ENCODE results near the gene ZMAT5. TPM values are rescaled to one million over a fixed set of nuclear protein-coding genes. Genes with fewer than 3 reads are reported as not detected.

Gene ZMAT5
- total RNA-seq, 2 experiments from 2014 or later: 18.3 to 24.3 TPM

DNA sequence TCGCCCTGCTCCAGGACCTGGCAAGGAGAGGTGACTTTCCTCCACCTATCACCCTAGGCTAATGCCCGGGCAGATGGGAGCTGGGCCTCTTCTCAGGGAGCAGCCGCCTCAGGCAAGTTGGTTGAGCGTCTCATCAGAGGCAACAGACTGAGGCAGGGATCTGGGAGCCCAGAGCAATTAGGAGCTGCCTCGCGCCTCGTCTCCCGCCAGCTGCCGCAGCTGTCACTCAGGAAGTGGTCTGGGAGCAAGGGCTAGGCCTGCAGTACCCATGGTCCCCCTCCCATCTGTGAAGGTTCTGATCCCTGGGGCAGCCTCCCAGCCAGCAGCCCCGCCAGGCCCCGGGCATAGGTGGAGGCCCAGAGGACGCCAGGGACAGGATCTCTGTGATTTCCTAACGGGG is 51.6 kb downstream of the ZMAT5 start:
- Mint-ChIP-seq H3K27ac (no peak overlapping the region), H3K4me1 (no peaks in the 10 kb centered on the region), H3K36me3 (no peaks in the 10 kb centered on the region), H3K27me3 (peaks cover 37% of the 10 kb centered on the region), H3K4me3 (no peak overlapping the region), H3K9me3 (ENCODE audit: low read depth) (no peaks in the 10 kb centered on the region)
- CTCF ChIA-PET: interaction anchor here (1.7 kb wide), 1 partner anchor 290 kb away, joined by 4 read pairs; no protein-coding TSS in a partner anchor
- ATAC-seq (no peak), DNase-seq (no peak)

DNA sequence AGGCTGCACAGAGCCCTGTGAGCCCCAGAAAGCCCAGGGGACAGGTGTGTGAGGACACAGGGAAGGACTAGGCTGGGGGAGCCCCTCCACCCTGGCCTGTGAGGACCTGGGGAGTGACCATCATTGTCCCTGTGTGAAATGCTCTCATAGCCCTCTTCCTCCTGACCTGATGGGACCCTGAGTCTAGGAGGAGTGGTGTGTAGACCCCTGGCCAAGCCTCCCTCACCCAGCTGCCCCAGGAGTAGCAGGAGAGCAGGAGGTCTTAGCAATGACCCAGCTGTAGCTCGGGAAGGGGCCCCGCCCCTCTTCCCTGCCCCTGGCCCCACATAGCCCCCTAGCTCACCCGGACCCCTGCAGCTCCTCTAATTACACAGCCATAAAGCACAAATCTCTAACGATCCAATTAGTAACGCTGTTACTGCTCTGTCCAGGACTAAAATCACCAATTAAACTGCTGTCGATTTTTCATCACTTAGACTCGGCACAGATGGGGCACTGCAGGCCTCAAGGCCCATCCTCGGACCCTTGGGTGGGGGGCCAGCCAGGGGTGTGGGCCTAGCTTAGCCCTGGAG is 53.6 kb downstream of the ZMAT5 start:
- no peak overlapping the region for H3K27ac Mint-ChIP-seq
- DNase-seq (no peak), ATAC-seq (no peak)
- H3K9me3 Mint-ChIP-seq (ENCODE audit: low read depth): no peaks in the 10 kb centered on the region
- CTCF ChIA-PET: no interaction called here
- no peaks in the 10 kb centered on the region for H3K36me3 Mint-ChIP-seq
- H3K27me3 Mint-ChIP-seq: peaks cover 23% of the 10 kb centered on the region
- H3K4me3 Mint-ChIP-seq: no peak overlapping the region
- no peaks in the 10 kb centered on the region for H3K4me1 Mint-ChIP-seq

DNA sequence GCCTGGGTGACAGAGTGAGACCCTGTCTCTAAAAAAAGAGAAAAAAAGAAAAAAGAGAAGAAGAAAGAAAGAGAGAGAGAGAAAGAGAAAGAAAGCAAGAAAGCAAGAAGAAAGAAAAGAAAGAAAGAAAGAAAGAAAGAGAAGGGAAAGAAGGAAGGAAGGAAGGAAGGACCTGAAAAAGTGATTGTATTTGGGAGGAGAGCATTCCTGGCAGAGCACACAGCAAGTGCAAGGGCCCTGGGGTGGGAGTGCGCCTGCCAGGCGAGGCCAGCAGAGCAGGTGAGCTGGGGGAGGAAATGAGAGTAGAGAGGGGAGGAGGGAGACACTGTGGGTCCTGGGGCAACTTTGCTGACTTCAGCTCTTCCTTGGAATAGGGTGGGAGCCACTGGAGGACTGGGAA is 54.7 kb downstream of the ZMAT5 start:
- Mint-ChIP-seq H3K4me1 (no peaks in the 10 kb centered on the region), H3K36me3 (no peaks in the 10 kb centered on the region), H3K27ac (no peak overlapping the region), H3K4me3 (no peak overlapping the region), H3K9me3 (ENCODE audit: low read depth) (no peaks in the 10 kb centered on the region), H3K27me3 (peaks cover 13% of the 10 kb centered on the region)
- CTCF ChIA-PET: no interaction called here
- DNase-seq (no peak), ATAC-seq (no peak)

DNA sequence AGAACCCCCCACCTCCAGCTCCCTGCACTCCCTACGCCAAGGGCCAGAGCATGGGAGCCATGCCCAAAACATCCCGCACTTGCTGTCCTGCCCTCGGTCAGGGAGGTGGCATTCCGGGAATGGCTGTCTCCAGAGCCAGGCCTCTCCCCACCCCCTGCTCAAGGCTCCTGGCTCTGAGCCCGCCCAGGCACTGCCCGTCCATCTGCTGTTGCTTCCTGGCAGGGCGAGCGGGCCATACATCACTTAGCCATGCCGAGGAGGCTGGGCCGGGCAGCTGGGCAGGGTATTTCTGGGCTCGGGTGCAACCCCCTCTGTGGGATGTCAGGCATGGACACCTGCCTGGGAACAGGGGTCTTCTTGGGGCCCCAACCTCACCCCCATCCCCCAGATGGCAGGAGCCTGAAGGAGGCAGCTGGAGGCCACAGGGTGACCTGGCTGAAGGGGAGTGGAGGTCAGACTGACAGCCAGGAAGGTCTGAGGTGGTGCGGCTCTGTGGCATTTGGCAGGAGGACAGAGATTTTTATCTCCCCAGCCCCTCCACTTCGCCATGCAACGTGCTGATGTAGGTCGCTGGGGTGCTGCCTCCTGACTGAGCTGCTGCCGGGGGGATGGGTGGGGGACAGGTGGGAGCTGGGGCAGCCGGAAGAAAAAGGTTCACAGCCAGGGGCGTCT is 55.7 kb downstream of the ZMAT5 start:
- Mint-ChIP-seq H3K4me3 (no peak overlapping the region), H3K36me3 (no peaks in the 10 kb centered on the region), H3K27me3 (peaks cover 7% of the 10 kb centered on the region), H3K27ac (no peak overlapping the region), H3K9me3 (ENCODE audit: low read depth) (no peaks in the 10 kb centered on the region), H3K4me1 (no peaks in the 10 kb centered on the region)
- ATAC-seq (no peak), DNase-seq (no peak)
- CTCF ChIA-PET: no interaction called here

DNA sequence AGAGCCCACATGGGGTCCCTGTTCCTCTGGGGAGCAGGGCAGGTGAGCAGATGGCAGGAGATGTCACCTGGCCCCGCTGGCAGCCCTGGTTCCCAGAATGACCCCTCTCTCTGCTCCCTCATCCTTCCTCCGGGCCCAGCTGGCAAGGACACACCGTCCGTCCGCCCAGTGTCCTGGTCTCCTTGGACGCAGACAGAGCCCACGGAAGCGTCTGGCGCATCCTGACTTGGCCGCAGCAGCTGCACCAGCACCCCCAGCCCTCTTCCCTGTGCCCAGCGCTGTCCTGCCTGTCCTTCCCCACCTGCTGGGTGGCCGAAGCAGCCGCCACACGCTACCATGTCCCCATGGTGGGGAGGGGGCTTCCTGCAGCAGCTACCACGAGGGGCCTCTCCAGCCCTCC is 56.6 kb downstream of the ZMAT5 start:
- CTCF ChIA-PET: no interaction called here
- no peak overlapping the region for H3K27ac Mint-ChIP-seq

DNA sequence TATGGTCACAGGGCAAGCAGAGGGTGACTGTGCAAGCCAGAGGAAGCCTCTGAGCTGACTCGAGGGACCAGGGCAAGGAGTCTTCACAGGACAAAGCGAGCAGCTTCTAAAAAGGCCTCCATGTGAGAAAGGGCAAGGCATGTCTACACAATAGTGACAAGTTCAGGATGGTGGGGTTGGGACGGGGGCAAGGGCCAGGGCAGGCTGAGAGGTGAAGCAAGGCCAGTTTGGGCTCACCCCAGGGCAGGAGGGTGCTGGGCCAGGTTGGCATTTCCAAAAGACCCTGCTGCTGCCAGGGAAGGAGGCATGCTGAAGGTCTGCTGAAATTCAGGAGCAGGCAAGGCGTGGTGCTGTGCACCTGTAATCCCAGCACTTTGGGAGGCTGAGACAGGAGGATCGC is 59.3 kb downstream of the ZMAT5 start:
- CTCF ChIA-PET: no interaction called here

More for the DNA sequence above, 56.6 kb downstream of the ZMAT5 start:
- Mint-ChIP-seq H3K36me3 (no peaks in the 10 kb centered on the region), H3K9me3 (ENCODE audit: low read depth) (no peaks in the 10 kb centered on the region), H3K4me1 (no peaks in the 10 kb centered on the region), H3K27me3 (peaks cover 6% of the 10 kb centered on the region), H3K4me3 (no peak overlapping the region)
- DNase-seq (no peak), ATAC-seq (no peak)

DNA sequence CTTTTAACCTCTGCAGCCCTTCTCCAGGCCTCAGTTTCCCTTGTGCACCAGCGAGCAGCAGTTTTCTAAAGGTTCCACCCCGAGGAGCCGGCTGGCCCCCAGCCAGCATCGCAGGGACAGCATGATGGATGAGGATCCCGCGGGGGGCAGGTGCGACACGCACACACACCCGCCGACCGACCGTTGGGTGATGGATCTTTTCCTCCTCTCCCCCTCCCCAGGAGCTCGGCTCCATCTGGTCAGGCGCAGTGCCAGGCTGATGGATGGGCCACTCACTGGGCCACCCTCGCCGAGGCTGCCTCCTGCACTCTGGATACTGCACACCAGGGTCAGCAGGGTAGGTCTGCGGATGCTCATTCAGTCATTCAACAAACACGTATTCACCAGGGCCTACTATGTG is 59.8 kb downstream of the ZMAT5 start:
- Mint-ChIP-seq H3K36me3 (no peaks in the 10 kb centered on the region), H3K4me1 (no peaks in the 10 kb centered on the region)
- no peak for ATAC-seq

More for the DNA sequence above, 59.3 kb downstream of the ZMAT5 start:
- DNase-seq: no peak
- no peak for ATAC-seq
- Mint-ChIP-seq H3K36me3 (no peaks in the 10 kb centered on the region), H3K27ac (no peak overlapping the region), H3K9me3 (ENCODE audit: low read depth) (no peaks in the 10 kb centered on the region), H3K4me3 (no peak overlapping the region), H3K4me1 (no peaks in the 10 kb centered on the region), H3K27me3 (peaks cover 10% of the 10 kb centered on the region)

DNA sequence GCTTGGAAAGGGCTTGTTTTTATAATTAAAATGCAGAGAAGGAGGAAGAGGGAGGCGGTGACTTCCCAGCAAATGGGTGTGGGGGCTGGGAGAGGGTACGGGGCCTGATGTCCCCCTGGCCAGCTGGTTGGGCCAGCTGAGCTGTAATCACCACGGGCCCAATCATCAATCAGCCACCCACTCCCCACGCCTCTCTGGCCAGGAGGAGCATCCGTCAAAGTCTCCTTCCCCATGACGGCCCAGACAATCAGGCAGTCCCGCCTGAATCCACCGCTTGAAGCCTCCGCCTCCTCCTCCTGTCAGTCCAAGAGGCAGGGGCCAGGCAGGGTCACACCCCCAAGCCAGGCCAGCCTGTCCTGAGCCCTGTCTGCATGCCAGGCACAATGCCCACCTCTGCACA is 60.3 kb downstream of the ZMAT5 start:
- H3K36me3 Mint-ChIP-seq: no peaks in the 10 kb centered on the region
- peaks cover 14% of the 10 kb centered on the region for H3K27me3 Mint-ChIP-seq
- DNase-seq: no peak
- H3K4me3 Mint-ChIP-seq: no peak overlapping the region
- no peaks in the 10 kb centered on the region for H3K9me3 Mint-ChIP-seq (ENCODE audit: low read depth)
- no peaks in the 10 kb centered on the region for H3K4me1 Mint-ChIP-seq
- no peak overlapping the region for H3K27ac Mint-ChIP-seq
- CTCF ChIA-PET: no interaction called here
- ATAC-seq: no peak

More for the DNA sequence above, 59.8 kb downstream of the ZMAT5 start:
- no peak overlapping the region for H3K27ac Mint-ChIP-seq
- no peaks in the 10 kb centered on the region for H3K9me3 Mint-ChIP-seq (ENCODE audit: low read depth)
- CTCF ChIA-PET: no interaction called here
- DNase-seq: no peak
- no peak overlapping the region for H3K4me3 Mint-ChIP-seq
- H3K27me3 Mint-ChIP-seq: peaks cover 11% of the 10 kb centered on the region

DNA sequence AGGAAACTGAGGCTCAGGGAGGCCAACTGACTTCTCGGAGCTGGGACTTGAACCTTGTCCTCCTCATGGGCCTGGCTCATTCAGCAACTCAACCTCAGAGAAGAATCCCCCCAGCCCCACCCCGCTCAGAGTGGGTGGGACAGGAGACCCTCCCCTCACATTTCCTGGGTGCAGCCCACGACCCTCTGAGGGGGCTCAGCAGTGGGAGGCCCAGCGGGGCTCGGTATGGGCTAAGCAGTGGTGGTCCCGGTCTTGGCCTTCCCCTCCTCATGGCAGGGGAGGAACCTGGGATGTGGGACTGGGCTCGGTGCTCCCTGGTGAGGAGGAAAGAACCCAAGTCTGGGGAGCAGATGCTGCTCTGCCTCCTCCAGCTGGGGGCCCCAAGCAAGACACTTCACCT is 61.2 kb downstream of the ZMAT5 start:
- DNase-seq: no peak
- Mint-ChIP-seq H3K9me3 (ENCODE audit: low read depth) (no peaks in the 10 kb centered on the region), H3K27me3 (peaks cover 14% of the 10 kb centered on the region), H3K36me3 (no peaks in the 10 kb centered on the region), H3K27ac (no peak overlapping the region), H3K4me3 (no peak overlapping the region), H3K4me1 (peaks cover 7% of the 10 kb centered on the region)
- CTCF ChIA-PET: interaction anchor here (1.0 kb wide), 1 partner anchor 383 kb away, joined by 3 read pairs; no protein-coding TSS in a partner anchor
- no peak for ATAC-seq

DNA sequence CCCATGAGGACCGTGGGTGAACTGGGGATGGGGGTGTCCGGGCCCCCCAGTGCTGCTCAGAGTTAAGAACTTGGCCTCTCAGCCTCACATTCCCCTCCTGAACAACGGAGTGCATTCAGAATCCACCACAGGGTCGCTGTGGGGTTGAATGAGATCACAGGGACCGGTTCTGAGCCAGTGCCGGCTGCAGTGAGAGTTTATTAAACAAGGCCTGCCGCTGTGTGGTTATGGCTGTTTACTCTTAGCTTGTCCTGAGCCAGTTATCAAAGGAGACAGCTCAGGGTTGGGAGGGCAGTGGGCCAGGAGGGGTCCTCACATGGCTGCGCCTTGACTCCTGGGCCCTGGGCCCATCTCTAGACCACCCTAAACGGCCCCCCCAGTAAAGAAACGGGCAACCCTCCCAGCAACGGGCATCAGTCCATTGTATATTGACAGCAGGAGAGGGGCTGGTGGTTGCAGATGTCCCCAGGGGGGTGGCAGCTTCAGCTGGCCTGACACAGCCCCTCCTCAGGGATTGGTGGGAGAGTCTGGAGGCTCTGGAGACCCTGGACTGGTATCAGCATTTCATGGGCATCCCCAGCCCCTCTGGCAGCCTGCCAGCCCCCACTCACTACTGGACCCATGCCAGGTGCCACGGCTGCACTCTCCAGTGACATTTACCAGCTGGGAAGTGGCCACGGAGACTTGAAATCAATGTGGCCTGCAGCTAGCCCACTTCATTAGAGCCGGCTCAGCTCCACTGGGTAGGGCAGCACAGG is 62.1 kb downstream of the ZMAT5 start:
- H3K9me3 Mint-ChIP-seq (ENCODE audit: low read depth): no peaks in the 10 kb centered on the region
- no peak overlapping the region for H3K27ac Mint-ChIP-seq
- CTCF ChIA-PET: interaction anchor here (1.0 kb wide), 1 partner anchor 384 kb away, joined by 3 read pairs; no protein-coding TSS in a partner anchor
- no peak for ATAC-seq
- DNase-seq: no peak
- peaks cover 14% of the 10 kb centered on the region for H3K27me3 Mint-ChIP-seq
- H3K4me1 Mint-ChIP-seq: peaks cover 7% of the 10 kb centered on the region
- no peaks in the 10 kb centered on the region for H3K36me3 Mint-ChIP-seq
- H3K4me3 Mint-ChIP-seq: no peak overlapping the region

DNA sequence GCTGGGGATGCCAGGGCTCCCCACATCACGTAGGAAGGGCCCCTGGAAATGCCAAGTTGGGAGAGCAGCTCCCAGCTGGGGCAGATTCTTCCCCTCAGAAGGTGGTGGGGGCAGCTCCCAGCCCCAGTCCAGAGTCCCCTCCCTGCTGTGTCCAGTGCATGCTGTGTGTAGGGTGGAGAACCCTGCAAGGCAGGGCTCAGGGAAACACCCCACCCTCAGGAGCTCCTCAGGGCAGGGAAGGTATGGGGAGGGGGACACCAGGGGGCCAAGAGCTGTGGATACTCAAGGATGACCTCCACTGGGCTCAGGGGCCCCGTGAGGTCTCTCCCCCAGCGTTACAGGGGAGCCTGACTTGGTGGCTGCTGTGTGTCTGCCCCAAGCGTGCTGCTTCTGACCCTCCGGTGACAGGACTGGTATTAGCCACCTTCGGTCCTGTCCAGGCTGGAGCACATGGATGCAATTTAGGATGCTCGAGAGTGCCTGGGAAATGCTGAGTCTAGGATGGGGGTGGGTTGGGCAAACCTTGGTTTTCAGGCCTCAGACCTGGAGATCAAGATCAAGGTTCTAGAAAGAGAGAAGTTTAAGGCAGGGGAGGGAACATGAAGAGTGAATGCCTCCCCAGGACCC is 63.1 kb downstream of the ZMAT5 start:
- no peak for DNase-seq
- Mint-ChIP-seq H3K9me3 (ENCODE audit: low read depth) (no peaks in the 10 kb centered on the region), H3K36me3 (no peaks in the 10 kb centered on the region), H3K27me3 (peaks cover 14% of the 10 kb centered on the region), H3K4me1 (peaks cover 7% of the 10 kb centered on the region), H3K4me3 (no peak overlapping the region), H3K27ac (no peak overlapping the region)
- CTCF ChIA-PET: no interaction called here
- ATAC-seq: no peak

DNA sequence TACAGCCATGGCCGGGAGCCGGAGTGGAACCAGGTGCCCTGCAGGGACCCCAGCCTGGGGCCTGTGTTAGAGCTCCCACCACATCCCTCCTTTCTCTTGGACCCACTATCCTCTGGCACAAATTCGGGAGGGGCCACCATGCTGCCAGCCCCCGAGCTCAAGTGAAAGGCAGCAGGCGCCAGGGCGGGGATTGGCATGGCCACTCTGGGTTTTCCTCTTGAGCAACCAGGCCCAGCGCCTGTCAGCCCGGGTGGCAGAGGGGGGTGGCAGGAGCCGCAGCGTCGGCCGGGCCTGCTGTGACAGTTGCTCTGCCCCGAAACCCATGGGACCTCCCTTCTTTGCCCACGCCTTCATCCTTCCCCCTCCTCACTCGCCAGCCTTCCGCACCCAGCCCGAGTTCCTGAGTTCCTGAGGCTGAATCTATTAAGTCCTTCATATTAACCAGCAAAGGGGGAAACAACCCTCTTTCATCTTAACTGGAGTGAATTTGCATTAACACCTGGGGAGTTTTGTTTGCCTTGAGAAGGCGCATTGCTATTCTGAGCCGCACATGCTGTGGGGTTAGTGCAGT is 63.8 kb downstream of the ZMAT5 start:
- Mint-ChIP-seq H3K27me3 (peaks cover 14% of the 10 kb centered on the region), H3K4me1 (peaks cover 7% of the 10 kb centered on the region), H3K27ac (no peak overlapping the region), H3K9me3 (ENCODE audit: low read depth) (no peaks in the 10 kb centered on the region), H3K36me3 (no peaks in the 10 kb centered on the region), H3K4me3 (no peak overlapping the region)
- ATAC-seq: no peak
- CTCF ChIA-PET: no interaction called here
- DNase-seq: no peak
